ENCODE measurements around the gene SSX4B.
"Not testable (repeated sequence)": the region's sequence is repeated elsewhere in the genome, so short reads cannot be mapped to it uniquely, and the experiment has no call there.

Gene SSX4B, protein sequence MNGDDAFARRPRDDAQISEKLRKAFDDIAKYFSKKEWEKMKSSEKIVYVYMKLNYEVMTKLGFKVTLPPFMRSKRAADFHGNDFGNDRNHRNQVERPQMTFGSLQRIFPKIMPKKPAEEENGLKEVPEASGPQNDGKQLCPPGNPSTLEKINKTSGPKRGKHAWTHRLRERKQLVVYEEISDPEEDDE

DNA sequence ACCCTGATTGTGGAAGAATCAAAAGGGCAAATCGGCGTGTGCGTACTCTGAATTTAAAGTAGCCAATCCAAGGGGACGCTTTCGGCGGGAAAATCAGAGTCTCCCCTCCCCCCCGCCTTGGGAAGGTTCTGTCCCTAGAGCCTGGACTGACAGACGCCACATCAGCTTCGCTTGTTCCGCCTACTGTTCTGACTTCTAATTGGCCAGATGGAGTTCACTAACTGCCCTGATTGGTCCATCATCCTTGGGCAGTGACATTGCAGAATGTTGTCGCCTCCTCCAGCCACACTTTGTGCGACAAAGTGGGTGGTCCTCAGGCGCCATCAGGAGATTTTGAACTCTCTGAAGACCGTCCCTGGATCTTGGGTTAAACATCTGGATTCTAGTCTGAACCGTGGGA lies at the start of gene SSX4B:
Gene SSX4B (minus strand): TSS at position 101 of the 400 bp plus-strand sequence. CDS start 588 bp downstream, outside the sequence.
- not testable (repeated sequence) for DNase-seq (ENCODE audit: low read depth)

DNA sequence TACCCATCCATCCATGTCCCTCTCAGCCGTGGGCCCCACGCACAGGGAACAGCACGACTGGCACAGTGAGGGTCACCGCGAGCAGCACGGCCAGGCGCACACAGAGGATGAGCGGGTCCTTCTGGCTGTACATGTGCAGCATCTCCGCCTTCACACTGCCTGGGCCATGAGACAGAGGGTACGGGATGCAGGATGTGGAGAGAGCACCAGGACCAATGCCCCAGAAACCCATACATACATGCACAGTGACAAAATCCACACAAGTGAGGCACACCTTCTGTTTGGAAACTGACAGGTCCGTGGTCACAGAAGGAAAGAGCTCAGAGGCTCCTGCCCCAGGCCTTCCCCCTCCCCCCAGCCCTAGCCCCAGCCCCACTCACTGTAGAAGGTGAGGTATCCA lies 48.8 kb upstream of the SSX4B start:
- DNase-seq (ENCODE audit: low read depth): no peak

DNA sequence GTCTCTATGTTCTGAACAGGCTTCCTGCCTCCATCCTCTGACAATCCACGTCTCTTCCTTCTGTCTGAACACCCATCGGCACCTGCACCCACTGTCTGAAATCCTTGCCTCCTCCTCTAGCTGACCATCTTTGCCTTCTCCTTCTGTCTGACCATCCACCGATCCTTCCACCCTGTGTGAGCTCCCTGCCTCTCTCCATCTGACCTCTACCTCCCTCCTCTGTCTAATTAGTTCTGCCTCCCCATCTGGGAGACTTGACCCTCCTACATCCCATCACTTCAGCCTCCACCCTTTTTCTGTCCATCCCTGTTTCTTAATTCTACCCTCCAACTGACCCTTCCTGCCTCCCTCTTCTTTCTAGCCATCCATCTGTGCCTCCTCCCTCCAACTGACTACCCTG lies 48.3 kb upstream of the SSX4B start:
- DNase-seq (ENCODE audit: low read depth): no peak

DNA sequence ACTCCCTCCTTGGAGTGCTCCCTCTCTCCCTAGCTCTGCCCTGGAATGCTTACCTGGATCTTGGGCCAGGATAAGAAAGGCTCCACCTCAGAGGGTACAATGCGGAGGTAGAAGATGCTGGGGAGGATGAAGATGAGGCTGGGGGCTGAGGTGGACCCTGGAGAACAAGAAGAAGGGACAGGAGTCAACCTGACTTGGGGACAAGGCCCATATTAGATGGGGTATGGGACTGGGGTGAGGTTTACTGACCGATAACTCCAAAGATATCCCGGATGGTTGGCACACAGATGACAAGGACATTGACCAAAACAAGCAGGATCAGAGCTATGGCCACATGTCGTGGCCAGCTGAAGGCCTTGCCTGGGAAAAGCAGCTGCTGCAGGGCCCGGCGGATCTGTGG lies 47.7 kb upstream of the SSX4B start:
- DNase-seq (ENCODE audit: low read depth): no peak

DNA sequence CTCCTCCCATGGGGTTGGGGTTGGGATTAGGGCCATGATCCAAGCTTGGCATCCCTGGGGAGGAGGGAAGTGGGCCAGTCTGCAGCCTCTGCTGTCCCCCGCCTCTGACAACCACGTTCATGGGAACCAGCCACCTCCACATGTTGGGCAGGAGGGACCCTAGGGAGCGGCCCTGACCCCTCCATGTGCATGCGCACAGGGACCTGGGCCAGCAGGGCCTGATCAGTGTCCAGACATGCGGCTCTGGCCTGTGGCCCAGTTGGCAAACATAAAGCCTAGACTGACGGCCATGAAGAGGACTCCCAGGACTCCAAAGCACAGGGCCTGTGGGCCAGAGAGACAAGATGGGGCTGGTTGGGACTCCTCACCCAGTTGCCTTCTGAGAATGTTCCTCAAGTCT lies 47.0 kb upstream of the SSX4B start:
- DNase-seq (ENCODE audit: low read depth): no peak

DNA sequence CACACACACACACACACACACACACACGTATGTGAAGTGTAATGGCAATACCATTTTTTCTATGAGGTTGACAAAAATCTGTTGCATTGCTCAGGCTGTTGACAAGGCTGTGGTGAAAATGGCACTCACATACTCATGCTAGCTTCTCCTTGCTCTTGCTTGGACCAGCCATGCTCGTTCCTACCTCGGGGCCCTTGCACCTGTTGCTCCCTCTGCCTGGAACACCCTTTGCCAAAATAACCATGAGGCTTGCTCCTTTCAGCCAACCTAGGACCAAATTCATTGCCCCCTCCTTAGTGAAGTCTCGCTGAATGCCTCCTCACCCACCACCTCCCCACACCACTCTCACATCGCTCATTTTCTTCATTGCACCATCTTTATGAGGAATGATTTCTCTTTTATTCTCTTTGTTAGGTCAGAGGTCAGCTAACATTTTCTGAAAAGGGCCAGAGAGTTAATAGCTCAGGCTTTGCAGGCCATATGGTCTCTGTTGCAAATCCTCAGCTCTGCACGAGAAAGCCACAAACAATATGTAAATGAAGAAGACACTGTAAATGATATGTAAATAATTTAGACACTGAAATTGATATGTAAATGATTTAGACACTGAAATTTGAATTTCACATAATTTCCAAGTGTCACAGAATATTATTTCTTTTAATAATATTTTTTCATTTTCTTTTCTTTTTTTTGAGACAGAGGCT lies 45.0 kb upstream of the SSX4B start:
- DNase-seq (ENCODE audit: low read depth): no peak

DNA sequence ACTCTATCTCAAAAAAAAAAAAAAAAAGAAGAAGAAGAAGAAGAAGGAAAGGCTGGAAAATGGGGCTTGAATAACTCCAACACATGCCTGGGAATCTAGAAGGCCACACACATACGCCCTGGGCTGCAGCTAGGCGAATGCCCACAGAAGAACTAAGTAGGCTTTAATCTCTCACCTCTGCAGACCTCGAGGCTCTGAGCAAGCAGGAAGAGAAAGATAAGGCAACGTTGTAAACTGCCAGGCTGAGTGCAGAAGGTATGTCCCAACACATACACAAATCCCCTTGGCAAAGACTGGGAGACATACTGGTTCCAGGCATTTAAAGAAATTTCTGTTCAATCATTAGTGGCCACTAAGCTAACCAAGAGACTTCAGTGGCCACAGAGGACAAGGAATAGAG lies 39.9 kb upstream of the SSX4B start:
- DNase-seq (ENCODE audit: low read depth): no peak

DNA sequence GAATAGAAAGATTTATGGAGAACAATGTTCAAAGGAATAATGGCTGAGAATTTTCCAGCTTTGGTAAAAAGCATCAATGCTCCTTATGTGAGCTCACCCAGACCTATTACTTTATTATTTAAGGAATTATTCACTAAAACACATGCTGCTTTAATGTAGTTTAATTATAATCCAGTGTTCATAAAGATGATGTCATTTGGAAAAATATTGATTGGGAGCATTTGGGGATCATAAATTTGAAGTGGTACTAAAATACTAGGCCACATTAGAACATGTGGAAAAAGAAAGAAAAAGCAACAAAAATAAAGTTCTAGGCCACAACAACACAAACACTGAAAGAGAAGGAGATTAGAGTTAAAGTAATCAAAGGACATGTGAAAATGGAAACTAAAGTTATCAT lies 38.3 kb upstream of the SSX4B start:
- no peak for DNase-seq (ENCODE audit: low read depth)

DNA sequence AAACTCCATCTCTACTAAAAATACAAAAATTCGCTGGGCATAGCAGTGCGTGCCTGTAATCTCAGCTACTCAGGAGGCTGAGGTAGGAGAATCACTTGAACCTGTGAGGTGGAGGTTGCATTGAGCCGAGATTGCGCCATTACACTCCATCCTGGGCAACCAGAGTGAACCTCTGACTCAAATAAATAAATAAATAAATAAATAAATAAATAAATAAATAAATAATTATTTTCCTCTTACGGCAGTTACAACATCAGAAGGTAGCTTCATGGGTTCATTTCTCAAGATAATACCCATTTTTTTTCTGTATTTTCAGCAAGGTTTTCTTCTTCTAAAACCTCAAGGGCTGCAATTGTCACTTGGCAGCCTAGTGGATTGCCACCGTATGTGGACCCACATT lies 35.4 kb upstream of the SSX4B start:
- not testable (repeated sequence) for DNase-seq (ENCODE audit: low read depth)

DNA sequence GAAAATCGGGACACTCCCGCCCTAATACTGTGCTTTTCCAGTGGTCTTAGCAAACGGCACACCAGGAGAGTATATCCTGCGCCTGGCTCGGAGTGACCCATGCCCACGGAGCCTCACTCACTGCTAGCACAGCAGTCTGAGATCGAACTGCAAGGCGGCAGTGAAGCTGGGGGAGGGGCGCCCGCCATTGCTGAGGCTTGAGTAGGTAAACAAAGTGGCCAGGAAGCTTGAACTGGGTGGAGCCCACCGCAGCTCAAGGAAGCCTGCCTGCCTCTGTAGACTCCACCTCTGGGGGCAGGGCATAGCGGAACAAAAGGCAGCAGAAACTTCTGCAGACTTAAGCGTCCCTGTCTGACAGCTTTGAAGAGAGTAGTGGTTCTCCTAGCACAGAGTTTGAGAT lies 22.0 kb upstream of the SSX4B start:
- DNase-seq (ENCODE audit: low read depth): not testable (repeated sequence)

DNA sequence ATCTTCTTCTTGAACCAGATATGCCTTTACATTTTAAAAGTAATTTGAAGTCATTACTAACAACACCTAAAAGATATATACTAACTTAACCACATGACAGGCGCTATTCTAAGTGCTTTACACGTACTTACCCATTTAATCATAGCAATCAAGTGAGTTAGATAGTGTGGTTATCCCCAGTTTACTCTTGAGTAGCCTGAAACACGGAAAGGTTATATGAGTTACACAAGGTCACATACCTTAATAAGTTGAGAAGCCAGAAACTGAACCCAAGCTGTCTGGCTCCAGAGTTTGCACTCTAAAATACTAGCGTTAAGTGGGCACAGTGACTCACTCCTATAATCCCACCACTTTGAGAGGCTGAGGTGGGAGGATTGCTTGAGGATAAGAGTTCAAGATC lies 18.4 kb upstream of the SSX4B start:
- not testable (repeated sequence) for DNase-seq (ENCODE audit: low read depth)

DNA sequence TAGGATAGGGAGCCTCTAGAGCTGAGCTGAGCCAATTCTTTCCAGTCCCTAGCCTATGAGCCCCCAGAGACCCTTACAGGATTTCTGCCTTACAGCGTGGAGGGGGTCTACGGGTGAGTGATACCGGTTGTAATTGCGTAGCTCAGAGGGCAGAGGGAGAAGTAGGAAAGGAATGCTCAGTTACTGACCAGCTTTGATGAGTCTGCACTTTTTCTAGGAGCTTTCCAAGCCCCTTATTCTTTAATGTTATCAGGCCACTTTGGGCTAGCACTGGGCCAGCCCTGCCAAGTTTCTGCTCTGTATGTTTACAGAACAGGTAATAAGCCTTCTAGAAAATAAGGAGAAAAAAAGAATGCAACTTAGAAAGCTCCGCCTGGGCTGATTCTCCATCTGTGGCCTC lies 17.8 kb upstream of the SSX4B start:
- DNase-seq (ENCODE audit: low read depth): not testable (repeated sequence)

DNA sequence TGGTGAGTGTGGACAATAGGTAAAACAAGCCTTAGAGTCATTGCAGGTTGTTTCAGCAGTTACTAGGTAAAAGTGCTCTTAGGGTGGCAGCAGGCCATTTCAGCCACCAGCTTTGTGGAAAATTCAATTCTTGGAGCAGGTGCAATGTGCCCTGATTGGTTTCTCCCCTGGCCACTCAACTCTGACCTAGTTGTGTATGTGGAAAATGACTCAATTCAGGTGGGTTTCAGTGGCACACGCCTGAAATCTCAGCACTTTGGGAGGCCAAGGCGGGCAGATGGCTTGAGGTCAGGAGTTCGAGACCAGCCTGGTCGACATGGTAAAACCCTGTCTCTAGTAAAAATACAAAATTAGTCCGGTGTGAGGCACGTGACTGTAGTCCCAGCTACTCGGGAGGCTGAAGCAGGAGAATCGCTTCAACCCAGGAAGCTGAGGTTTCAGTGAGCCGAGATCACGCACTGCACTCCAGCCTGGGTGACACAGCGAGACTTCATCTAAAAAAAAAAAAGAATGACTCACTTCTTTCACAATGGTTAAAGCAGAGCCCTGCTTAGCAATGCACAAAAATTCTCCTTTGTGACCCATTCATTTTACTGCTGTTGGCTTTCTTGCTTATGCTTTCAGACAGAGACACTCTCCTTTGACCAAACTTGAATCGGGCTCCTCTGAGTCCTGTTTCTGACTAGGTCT lies 15.4 kb upstream of the SSX4B start:
- DNase-seq (ENCODE audit: low read depth): not testable (repeated sequence)

DNA sequence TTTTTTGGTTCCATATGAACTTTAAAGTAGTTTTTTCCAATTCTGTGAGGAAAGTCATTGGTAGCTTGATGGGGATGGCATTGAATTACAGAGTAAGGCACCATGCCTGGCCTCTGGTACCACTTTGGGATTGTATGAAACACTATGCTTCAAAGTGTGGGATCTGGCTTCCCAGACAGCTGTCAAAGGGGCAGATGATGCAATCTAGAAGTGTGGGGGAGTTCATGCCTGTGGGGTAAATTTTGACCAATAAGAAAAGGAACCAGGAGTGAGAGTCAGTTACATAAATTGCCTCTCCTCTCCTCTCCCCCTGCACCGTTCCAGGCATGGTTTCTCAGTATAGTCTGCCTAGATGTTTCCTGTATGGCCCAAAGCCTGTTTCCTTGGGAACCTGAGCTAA lies 13.9 kb downstream of the SSX4B start:
- not testable (repeated sequence) for DNase-seq (ENCODE audit: low read depth)

DNA sequence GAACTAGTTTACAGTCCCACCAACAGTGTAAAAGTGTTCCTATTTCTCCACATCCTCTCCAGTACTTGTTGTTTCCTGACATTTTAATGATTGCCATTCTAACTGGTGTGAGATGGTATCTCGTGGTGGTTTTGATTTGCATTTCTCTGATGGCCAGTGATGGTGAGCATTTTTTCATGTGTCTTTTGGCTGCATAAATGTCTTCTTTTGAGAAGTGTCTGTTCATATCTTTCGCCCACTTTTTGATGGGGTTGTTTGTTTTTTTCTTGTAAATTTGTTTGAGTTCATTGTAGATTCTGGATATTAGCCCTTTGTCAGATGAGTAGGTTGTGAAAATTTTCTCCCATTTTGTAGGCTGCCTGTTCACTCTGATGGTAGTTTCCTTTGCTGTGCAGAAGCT lies 14.8 kb downstream of the SSX4B start:
- DNase-seq (ENCODE audit: low read depth): not testable (repeated sequence)

DNA sequence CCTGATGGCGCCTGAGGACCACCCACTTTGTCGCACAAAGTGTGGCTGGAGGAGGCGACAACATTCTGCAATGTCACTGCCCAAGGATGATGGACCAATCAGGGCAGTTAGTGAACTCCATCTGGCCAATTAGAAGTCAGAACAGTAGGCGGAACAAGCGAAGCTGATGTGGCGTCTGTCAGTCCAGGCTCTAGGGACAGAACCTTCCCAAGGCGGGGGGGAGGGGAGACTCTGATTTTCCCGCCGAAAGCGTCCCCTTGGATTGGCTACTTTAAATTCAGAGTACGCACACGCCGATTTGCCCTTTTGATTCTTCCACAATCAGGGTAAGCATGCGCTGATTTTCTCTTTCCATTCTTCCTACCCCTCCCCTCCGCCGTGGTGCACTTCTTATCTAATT lies 28.5 kb downstream of the SSX4B start, which contains the start of gene SSX4:
Gene SSX4 (plus strand): TSS at position 301 of the 400 bp plus-strand sequence. CDS start 515 bp downstream, outside the sequence.
- not testable (repeated sequence) for DNase-seq (ENCODE audit: low read depth)

DNA sequence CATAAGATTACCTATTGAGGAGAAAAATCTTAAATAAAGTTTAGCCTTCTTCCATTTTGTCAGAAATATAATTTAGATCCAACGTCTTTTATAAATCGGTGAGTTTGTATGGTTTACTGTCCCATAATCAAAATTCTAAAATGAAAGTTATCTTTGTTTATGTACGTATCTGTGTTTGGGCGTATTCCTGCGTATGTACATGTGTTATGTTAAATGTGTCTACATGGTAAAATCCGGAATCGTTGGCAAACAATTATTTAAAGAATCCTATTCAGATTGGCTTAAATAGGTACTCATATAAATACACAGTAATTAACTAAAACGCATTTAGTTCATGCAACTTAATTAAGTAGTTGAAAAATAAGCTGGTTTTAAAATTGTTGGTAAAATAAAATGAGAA lies 41.4 kb downstream of the SSX4B start:
- DNase-seq (ENCODE audit: low read depth): not testable (repeated sequence)

DNA sequence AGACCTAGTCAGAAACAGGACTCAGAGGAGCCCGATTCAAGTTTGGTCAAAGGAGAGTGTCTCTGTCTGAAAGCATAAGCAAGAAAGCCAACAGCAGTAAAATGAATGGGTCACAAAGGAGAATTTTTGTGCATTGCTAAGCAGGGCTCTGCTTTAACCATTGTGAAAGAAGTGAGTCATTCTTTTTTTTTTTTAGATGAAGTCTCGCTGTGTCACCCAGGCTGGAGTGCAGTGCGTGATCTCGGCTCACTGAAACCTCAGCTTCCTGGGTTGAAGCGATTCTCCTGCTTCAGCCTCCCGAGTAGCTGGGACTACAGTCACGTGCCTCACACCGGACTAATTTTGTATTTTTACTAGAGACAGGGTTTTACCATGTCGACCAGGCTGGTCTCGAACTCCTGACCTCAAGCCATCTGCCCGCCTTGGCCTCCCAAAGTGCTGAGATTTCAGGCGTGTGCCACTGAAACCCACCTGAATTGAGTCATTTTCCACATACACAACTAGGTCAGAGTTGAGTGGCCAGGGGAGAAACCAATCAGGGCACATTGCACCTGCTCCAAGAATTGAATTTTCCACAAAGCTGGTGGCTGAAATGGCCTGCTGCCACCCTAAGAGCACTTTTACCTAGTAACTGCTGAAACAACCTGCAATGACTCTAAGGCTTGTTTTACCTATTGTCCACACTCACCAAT lies 43.9 kb downstream of the SSX4B start:
- not testable (repeated sequence) for DNase-seq (ENCODE audit: low read depth)

DNA sequence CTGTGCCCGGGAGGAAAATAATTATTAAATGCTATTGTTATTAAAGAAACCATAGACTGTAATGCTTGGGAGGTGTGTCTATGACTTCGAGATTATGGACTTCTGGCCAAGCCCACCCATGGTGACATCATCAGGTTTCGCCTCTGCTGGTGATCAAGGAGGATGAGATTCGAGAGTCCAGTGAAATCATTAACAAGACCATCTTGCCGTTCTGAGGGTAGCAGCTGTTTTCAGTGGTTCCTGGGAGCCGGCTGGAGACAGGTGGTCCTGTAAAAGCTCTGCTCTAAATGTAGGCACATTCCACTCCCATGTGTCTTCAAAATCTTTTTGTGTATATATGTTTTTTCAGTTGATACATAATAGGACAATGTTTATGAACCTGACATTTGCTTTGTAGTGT lies 52.5 kb downstream of the SSX4B start:
- not testable (repeated sequence) for DNase-seq (ENCODE audit: low read depth)

DNA sequence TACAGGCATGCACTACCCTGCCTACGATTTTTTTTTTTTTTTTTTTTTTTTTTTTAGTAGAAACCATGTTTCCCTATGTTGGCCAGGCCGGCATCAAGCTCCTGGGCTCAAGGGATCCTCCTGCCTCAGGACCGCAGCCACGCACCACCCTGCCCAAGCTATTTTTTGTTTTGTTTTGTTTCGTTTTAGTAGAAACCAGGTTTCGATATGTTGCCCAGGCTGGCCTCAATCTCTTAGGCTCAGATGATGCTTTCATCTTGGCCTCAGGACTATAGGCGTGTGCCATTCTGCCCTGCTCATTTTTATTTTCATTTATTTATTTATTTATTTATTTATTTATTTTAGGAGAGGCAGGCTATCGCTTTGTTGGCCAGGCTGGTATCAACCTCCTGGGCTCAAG lies 54.1 kb downstream of the SSX4B start:
- DNase-seq (ENCODE audit: low read depth): no peak

DNA sequence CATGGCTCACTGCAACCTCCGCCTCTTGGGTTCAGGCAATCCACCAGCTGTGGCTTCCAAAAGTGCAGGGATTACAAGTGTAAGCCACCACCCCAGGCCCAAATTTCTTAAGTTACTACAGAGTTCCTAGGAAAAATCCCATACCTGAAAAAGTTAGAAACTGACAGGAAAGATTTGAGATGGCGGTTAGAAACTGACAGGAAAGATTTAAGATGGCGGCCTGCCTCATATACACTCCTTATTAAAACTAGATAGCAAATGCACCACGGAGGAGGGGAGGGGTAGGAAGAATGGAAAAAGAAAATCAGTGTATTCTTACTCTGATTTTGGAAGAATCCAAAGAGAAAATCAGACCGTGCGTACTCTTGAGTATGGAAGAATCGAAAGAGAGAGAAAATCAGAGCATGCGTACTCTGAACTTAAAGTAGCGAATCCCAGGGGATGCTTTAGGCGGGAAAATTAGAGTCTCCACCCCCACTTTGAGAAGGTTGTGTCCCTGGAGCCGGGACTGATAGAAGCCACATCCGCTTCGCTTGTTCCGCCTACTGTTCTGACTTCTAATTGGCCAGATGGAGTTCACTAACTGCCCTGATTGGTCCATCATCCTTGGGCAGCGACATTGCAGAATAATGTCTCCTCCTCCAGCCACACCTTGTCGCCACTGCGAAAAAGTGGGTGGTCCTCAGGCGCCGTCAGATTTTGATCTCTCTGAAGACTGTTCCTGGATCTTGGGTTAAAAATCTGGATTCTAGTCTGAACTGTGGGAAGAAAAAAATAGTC lies 55.3 kb downstream of the SSX4B start, which contains the start of gene SSX3:
Gene SSX3 (minus strand): TSS at position 389 of the 780 bp plus-strand sequence. CDS start 1,454 bp downstream, outside the sequence.
- not testable (repeated sequence) for DNase-seq (ENCODE audit: low read depth)

All from activated gamma-delta T cell treated with anti-CD3 and anti-CD28 coated beads, Interleukin-2, amount 50 U/mL, for 16 hours (primary cell).